ENCODE measurements around the gene CDIPT. TPM values are rescaled to one million over a fixed set of nuclear protein-coding genes. Genes with fewer than 3 reads are reported as not detected.
A peak's percentile ranks its signal among the peaks of the same experiment; 100 is the strongest.
"Not testable (repeated sequence)": the region's sequence is repeated elsewhere in the genome, so short reads cannot be mapped to it uniquely, and the experiment has no call there.

CDIPT gene
- total RNA-seq, 1 donor from 2014 or later, result 83.3 TPM

- DNase-seq (ENCODE audit: low read depth), result no peak
- no peak overlapping the region for H3K4me3 ChIP-seq (ENCODE audit: low read depth, low read length)
- TF ChIP-seq CTCF (conservative IDR thresholded peaks at IDR 0.05; ENCODE audit: low read depth, low read length), result no peak
These were observed 9.0 kb upstream of the CDIPT start for GRCh38 chr16:29871822-29872546.

GRCh38 chr16:29869067-29869466 lies 6.0 kb upstream of the CDIPT start:
- H3K4me3 ChIP-seq (ENCODE audit: low read depth, low read length); DNase-seq (ENCODE audit: low read depth): not testable (repeated sequence)

- no peak for DNase-seq (ENCODE audit: low read depth)
These were observed 5.5 kb upstream of the CDIPT start for GRCh38 chr16:29868396-29869009.

GRCh38 chr16:29864205-29864604 lies 1.2 kb upstream of the CDIPT start:
- no peak for DNase-seq (ENCODE audit: low read depth)
- no peak for TF ChIP-seq CTCF (conservative IDR thresholded peaks at IDR 0.05; ENCODE audit: low read depth, low read length)
- no peak overlapping the region for H3K4me3 ChIP-seq (ENCODE audit: low read depth, low read length)

More at GRCh38 chr16:29868396-29869009, 5.5 kb upstream of the CDIPT start:
- no peak overlapping the region for H3K4me3 ChIP-seq (ENCODE audit: low read depth, low read length)
- TF ChIP-seq CTCF (conservative IDR thresholded peaks at IDR 0.05; ENCODE audit: low read depth, low read length), result no peak

- no peak for DNase-seq (ENCODE audit: low read depth)
- peak overlapping the region; percentile 95 for H3K4me3 ChIP-seq (ENCODE audit: low read depth, low read length)
- no peak for TF ChIP-seq CTCF (conservative IDR thresholded peaks at IDR 0.05; ENCODE audit: low read depth, low read length)
These were observed 601 bp upstream of the CDIPT start for GRCh38 chr16:29863669-29863984.

- peak; percentile 36 for TF ChIP-seq CTCF (conservative IDR thresholded peaks at IDR 0.05; ENCODE audit: low read depth, low read length)
- H3K4me3 ChIP-seq (ENCODE audit: low read depth, low read length), result peak overlapping the region; percentile 95
- no peak for DNase-seq (ENCODE audit: low read depth)
These were observed 593 bp downstream of the CDIPT start for GRCh38 chr16:29862383-29862883.

- no peak overlapping the region for H3K4me3 ChIP-seq (ENCODE audit: low read depth, low read length)
- no peak for DNase-seq (ENCODE audit: low read depth)
- no peak for TF ChIP-seq CTCF (conservative IDR thresholded peaks at IDR 0.05; ENCODE audit: low read depth, low read length)
These were observed 2.8 kb downstream of the CDIPT start for GRCh38 chr16:29860218-29860617.

Measured in epithelial cell of proximal tubule (primary cell).